ENCODE results near the gene PTPN5.

The PTPN5 gene

DNA sequence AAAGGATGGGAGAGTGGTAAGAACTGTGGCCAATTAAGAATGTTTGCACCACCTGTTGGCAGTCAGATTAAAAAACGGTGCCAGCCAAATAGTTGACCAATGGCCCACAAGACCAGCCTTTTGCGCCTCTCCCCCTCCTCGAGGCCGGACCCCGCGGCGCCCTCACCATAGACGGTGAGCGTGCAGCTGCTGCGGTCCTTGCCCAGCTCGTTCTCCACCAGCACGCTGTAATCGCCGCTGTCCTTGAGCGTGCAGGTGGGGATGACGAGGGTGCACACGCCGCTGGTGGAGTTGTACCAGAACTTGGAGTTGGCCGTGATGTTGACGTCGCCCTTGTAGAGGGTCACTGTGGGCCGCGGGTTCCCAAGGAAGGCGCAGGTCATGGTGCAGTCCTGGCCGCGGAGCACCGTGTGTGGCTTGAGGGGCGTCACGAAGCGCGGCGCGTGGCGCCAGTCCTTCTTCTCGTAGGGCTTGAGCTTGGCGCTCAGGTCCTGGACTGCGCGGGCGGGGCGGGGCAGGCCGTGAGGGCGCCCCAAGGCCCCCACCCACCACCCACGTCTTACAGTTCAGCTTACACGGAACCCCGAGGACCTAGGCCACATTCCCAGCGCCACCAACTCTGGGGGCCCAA lies 85.8 kb downstream of the PTPN5 start:
- H3K27me3 ChIP-seq (ENCODE audit: insufficient read depth, poor library complexity, severe bottlenecking), result peaks cover 32% of the 10 kb centered on the region
- H3K4me3 ChIP-seq (replicated peaks; ENCODE audit: insufficient read depth, low read length), result no peak overlapping the region
- no peak for DNase-seq (ENCODE audit: low read depth in 1 of 2, low spot score in 1 of 2)

DNA sequence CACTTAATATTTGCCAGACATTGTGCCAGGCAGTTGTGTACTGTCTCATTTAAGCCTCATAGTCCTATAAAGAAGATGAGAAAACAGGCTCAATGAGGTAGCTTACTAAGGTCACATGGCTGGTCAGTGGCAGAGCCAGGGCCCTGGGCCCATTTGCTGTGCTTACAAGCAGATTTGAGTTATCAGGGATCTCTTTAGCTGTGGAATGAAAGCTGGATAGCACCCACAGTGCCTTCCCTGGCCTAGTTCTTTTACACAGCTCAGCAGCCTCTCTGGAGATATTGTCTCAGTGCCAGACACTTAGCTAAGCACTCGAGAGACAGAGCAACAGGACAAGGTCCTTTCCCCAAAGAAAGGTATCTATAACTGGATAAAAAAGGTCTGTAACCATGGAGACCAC lies 86.9 kb downstream of the PTPN5 start:
- TF ChIP-seq POLR2AphosphoS5 (IDR thresholded peaks at IDR 0.05; ENCODE audit: low read depth) (no peak), GABPA (IDR thresholded peaks at IDR 0.05; ENCODE audit: low read depth) (no peak), SPI1 (IDR thresholded peaks at IDR 0.05; ENCODE audit: borderline replicate concordance, low read depth) (no peak)
- TF ChIP-seq, protein P1, sequence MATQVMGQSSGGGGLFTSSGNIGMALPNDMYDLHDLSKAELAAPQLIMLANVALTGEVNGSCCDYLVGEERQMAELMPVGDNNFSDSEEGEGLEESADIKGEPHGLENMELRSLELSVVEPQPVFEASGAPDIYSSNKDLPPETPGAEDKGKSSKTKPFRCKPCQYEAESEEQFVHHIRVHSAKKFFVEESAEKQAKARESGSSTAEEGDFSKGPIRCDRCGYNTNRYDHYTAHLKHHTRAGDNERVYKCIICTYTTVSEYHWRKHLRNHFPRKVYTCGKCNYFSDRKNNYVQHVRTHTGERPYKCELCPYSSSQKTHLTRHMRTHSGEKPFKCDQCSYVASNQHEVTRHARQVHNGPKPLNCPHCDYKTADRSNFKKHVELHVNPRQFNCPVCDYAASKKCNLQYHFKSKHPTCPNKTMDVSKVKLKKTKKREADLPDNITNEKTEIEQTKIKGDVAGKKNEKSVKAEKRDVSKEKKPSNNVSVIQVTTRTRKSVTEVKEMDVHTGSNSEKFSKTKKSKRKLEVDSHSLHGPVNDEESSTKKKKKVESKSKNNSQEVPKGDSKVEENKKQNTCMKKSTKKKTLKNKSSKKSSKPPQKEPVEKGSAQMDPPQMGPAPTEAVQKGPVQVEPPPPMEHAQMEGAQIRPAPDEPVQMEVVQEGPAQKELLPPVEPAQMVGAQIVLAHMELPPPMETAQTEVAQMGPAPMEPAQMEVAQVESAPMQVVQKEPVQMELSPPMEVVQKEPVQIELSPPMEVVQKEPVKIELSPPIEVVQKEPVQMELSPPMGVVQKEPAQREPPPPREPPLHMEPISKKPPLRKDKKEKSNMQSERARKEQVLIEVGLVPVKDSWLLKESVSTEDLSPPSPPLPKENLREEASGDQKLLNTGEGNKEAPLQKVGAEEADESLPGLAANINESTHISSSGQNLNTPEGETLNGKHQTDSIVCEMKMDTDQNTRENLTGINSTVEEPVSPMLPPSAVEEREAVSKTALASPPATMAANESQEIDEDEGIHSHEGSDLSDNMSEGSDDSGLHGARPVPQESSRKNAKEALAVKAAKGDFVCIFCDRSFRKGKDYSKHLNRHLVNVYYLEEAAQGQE (IDR thresholded peaks at IDR 0.05; ENCODE audit: insufficient replicate concordance, low read depth), result no peak
- TF ChIP-seq, protein P2, sequence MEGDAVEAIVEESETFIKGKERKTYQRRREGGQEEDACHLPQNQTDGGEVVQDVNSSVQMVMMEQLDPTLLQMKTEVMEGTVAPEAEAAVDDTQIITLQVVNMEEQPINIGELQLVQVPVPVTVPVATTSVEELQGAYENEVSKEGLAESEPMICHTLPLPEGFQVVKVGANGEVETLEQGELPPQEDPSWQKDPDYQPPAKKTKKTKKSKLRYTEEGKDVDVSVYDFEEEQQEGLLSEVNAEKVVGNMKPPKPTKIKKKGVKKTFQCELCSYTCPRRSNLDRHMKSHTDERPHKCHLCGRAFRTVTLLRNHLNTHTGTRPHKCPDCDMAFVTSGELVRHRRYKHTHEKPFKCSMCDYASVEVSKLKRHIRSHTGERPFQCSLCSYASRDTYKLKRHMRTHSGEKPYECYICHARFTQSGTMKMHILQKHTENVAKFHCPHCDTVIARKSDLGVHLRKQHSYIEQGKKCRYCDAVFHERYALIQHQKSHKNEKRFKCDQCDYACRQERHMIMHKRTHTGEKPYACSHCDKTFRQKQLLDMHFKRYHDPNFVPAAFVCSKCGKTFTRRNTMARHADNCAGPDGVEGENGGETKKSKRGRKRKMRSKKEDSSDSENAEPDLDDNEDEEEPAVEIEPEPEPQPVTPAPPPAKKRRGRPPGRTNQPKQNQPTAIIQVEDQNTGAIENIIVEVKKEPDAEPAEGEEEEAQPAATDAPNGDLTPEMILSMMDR (IDR thresholded peaks at IDR 0.05; ENCODE audit: insufficient read depth, low read length), result no peak
- Histone ChIP-seq H3K4me3 (replicated peaks; ENCODE audit: insufficient read depth, low read length) (no peak overlapping the region), H3K27me3 (ENCODE audit: insufficient read depth, poor library complexity, severe bottlenecking) (peaks cover 32% of the 10 kb centered on the region), H3K27ac (replicated peaks) (no peak overlapping the region)
- no peak for DNase-seq (ENCODE audit: low read depth in 1 of 2, low spot score in 1 of 2)

More for the DNA sequence above, 85.8 kb downstream of the PTPN5 start:
- TF ChIP-seq POLR2AphosphoS5 (IDR thresholded peaks at IDR 0.05; ENCODE audit: low read depth) (no peak), GABPA (IDR thresholded peaks at IDR 0.05; ENCODE audit: low read depth) (no peak)
- TF ChIP-seq, protein P2 (IDR thresholded peaks at IDR 0.05; ENCODE audit: insufficient read depth, low read length), result no peak
- TF ChIP-seq, protein P1 (IDR thresholded peaks at IDR 0.05; ENCODE audit: insufficient replicate concordance, low read depth), result no peak
- H3K27ac ChIP-seq (replicated peaks), result no peak overlapping the region

DNA sequence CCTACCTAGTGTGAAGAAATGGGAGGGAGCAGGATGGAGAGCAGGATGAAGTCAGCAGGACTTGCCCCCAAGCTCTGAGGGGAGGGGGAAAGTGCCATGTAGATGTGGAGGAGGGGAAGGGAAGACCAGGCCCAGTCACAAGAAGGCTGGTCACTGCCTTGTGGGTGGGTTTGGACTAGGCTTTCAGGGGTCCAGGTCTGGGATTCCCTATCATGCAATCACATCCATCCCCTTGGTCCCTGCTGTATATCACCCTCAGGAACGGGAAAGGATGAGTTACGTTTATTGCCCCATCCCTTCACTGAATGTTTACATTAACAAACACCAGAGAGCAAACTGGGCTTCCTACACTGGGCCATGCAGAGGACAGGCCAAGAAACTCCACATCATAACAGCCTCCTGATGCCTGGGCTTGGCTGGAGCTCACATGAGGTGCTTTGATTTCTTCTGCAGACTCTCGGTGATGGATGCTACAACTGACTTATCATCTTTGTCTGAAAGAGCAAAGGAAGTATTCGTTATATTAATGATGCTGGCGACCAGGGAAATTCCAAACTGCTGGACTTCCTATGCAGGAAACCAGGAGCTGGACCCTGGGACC lies 87.5 kb downstream of the PTPN5 start:
- Histone ChIP-seq H3K27me3 (ENCODE audit: insufficient read depth, poor library complexity, severe bottlenecking) (peaks cover 38% of the 10 kb centered on the region), H3K27ac (replicated peaks) (no peak overlapping the region), H3K4me3 (replicated peaks; ENCODE audit: insufficient read depth, low read length) (no peak overlapping the region)
- TF ChIP-seq SPI1 (IDR thresholded peaks at IDR 0.05; ENCODE audit: borderline replicate concordance, low read depth) (no peak), POLR2AphosphoS5 (IDR thresholded peaks at IDR 0.05; ENCODE audit: low read depth) (no peak), GABPA (IDR thresholded peaks at IDR 0.05; ENCODE audit: low read depth) (no peak)
- TF ChIP-seq, protein P2 (IDR thresholded peaks at IDR 0.05; ENCODE audit: insufficient read depth, low read length), result no peak
- TF ChIP-seq, protein P1 (IDR thresholded peaks at IDR 0.05; ENCODE audit: insufficient replicate concordance, low read depth), result no peak
- DNase-seq (ENCODE audit: low read depth in 1 of 2, low spot score in 1 of 2), result no peak

All from HL-60 (cell line).